ENCODE data around the gene POU6F2. TPM values are rescaled to one million over a fixed set of nuclear protein-coding genes. Genes with fewer than 3 reads are reported as not detected.

The POU6F2 gene
- total and polyA plus RNA-seq, 2 experiments from 2014 or later = 7.2 to 7.3 TPM

DNA sequence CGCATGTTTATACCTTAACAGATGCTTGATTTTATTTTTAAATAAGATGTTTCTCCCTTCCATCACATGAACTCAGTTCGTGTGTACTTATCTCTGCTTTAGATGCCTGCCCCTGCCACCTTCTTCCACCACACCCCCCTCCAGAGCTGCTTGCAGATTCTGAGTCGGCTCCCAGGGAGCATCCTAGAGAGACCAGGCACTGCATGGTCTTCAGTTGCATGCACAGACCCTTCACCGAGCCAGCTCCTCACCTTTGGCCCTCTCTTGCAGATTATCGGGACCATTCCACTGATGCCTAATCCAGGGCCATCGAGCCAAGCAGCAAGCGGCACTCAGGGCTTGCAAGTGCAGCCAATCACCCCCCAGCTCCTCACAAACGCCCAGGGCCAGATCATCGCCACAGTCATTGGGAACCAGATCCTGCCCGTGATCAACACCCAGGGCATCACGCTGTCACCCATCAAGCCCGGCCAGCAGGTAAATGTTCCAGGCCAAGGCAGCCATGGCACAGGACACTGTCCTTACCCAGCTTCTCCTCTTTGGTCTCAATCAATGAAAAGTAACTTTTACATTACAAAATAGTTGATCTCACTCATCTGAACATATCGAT, 455.2 kb downstream of the POU6F2 start:
- H3K79me2 ChIP-seq (replicated peaks; ENCODE audit: insufficient read depth) = no peaks in the 10 kb centered on the region
- Mint-ChIP-seq H3K9me3 (no peaks in the 10 kb centered on the region; the same call in 2 of the 3 replicates), H3K4me3 (no peak overlapping the region), H3K36me3 (ENCODE audit: low read depth) (no peaks in the 10 kb centered on the region), H3K27me3 (ENCODE audit: insufficient read depth, low read depth, poor library complexity) (no peaks in the 10 kb centered on the region), H3K27ac (no peak overlapping the region), H3K4me1 (peaks cover 23% of the 10 kb centered on the region)
- H3K9me2 ChIP-seq (ENCODE audit: insufficient read depth) = no peaks in the 10 kb centered on the region
- H4K20me1 ChIP-seq (replicated peaks; ENCODE audit: insufficient read depth) = no peaks in the 10 kb centered on the region
- no peak overlapping the region for H3K27ac ChIP-seq (ENCODE audit: low read depth)
- H3K4me2 ChIP-seq = 0 out of 2 replicates have a peak overlapping the region, but pooled peaks have one; percentile 43
- no peaks in the 10 kb centered on the region for H3K27me3 ChIP-seq (ENCODE audit: insufficient read depth)
- TF ChIP-seq, protein P1, sequence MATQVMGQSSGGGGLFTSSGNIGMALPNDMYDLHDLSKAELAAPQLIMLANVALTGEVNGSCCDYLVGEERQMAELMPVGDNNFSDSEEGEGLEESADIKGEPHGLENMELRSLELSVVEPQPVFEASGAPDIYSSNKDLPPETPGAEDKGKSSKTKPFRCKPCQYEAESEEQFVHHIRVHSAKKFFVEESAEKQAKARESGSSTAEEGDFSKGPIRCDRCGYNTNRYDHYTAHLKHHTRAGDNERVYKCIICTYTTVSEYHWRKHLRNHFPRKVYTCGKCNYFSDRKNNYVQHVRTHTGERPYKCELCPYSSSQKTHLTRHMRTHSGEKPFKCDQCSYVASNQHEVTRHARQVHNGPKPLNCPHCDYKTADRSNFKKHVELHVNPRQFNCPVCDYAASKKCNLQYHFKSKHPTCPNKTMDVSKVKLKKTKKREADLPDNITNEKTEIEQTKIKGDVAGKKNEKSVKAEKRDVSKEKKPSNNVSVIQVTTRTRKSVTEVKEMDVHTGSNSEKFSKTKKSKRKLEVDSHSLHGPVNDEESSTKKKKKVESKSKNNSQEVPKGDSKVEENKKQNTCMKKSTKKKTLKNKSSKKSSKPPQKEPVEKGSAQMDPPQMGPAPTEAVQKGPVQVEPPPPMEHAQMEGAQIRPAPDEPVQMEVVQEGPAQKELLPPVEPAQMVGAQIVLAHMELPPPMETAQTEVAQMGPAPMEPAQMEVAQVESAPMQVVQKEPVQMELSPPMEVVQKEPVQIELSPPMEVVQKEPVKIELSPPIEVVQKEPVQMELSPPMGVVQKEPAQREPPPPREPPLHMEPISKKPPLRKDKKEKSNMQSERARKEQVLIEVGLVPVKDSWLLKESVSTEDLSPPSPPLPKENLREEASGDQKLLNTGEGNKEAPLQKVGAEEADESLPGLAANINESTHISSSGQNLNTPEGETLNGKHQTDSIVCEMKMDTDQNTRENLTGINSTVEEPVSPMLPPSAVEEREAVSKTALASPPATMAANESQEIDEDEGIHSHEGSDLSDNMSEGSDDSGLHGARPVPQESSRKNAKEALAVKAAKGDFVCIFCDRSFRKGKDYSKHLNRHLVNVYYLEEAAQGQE (IDR thresholded peaks at IDR 0.05; ENCODE audit: unreplicated experiment) = no peak
- TF ChIP-seq ZNF114 (CRISPR knock-in tag; IDR thresholded peaks at IDR 0.05) (no peak), JUNB (IDR thresholded peaks at IDR 0.05; ENCODE audit: unreplicated experiment) (no peak), EZH2 (IDR thresholded peaks at IDR 0.05; ENCODE audit: low read depth, unreplicated experiment) (no peak), CREB1 (CRISPR knock-in tag; IDR thresholded peaks at IDR 0.05; ENCODE audit: low read depth) (no peak), NANOG (IDR thresholded peaks at IDR 0.05; ENCODE audit: borderline replicate concordance) (no peak), STAT1 (IDR thresholded peaks at IDR 0.05; ENCODE audit: unreplicated experiment) (no peak), ZNF331 (CRISPR knock-in tag; IDR thresholded peaks at IDR 0.05; ENCODE audit: low read depth) (no peak), POLR2AphosphoS5 (IDR thresholded peaks at IDR 0.05; ENCODE audit: low read depth) (no peak), EZH2phosphoT487 (IDR thresholded peaks at IDR 0.05; ENCODE audit: unreplicated experiment) (no peak)
- TF ChIP-seq, protein P2, sequence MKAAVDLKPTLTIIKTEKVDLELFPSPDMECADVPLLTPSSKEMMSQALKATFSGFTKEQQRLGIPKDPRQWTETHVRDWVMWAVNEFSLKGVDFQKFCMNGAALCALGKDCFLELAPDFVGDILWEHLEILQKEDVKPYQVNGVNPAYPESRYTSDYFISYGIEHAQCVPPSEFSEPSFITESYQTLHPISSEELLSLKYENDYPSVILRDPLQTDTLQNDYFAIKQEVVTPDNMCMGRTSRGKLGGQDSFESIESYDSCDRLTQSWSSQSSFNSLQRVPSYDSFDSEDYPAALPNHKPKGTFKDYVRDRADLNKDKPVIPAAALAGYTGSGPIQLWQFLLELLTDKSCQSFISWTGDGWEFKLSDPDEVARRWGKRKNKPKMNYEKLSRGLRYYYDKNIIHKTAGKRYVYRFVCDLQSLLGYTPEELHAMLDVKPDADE (IDR thresholded peaks at IDR 0.05) = no peak
- TF ChIP-seq, protein P3, sequence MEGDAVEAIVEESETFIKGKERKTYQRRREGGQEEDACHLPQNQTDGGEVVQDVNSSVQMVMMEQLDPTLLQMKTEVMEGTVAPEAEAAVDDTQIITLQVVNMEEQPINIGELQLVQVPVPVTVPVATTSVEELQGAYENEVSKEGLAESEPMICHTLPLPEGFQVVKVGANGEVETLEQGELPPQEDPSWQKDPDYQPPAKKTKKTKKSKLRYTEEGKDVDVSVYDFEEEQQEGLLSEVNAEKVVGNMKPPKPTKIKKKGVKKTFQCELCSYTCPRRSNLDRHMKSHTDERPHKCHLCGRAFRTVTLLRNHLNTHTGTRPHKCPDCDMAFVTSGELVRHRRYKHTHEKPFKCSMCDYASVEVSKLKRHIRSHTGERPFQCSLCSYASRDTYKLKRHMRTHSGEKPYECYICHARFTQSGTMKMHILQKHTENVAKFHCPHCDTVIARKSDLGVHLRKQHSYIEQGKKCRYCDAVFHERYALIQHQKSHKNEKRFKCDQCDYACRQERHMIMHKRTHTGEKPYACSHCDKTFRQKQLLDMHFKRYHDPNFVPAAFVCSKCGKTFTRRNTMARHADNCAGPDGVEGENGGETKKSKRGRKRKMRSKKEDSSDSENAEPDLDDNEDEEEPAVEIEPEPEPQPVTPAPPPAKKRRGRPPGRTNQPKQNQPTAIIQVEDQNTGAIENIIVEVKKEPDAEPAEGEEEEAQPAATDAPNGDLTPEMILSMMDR (conservative IDR thresholded peaks at IDR 0.05; ENCODE audit: low read depth in 2 of 2) = no peak
- TF ChIP-seq, protein P4, sequence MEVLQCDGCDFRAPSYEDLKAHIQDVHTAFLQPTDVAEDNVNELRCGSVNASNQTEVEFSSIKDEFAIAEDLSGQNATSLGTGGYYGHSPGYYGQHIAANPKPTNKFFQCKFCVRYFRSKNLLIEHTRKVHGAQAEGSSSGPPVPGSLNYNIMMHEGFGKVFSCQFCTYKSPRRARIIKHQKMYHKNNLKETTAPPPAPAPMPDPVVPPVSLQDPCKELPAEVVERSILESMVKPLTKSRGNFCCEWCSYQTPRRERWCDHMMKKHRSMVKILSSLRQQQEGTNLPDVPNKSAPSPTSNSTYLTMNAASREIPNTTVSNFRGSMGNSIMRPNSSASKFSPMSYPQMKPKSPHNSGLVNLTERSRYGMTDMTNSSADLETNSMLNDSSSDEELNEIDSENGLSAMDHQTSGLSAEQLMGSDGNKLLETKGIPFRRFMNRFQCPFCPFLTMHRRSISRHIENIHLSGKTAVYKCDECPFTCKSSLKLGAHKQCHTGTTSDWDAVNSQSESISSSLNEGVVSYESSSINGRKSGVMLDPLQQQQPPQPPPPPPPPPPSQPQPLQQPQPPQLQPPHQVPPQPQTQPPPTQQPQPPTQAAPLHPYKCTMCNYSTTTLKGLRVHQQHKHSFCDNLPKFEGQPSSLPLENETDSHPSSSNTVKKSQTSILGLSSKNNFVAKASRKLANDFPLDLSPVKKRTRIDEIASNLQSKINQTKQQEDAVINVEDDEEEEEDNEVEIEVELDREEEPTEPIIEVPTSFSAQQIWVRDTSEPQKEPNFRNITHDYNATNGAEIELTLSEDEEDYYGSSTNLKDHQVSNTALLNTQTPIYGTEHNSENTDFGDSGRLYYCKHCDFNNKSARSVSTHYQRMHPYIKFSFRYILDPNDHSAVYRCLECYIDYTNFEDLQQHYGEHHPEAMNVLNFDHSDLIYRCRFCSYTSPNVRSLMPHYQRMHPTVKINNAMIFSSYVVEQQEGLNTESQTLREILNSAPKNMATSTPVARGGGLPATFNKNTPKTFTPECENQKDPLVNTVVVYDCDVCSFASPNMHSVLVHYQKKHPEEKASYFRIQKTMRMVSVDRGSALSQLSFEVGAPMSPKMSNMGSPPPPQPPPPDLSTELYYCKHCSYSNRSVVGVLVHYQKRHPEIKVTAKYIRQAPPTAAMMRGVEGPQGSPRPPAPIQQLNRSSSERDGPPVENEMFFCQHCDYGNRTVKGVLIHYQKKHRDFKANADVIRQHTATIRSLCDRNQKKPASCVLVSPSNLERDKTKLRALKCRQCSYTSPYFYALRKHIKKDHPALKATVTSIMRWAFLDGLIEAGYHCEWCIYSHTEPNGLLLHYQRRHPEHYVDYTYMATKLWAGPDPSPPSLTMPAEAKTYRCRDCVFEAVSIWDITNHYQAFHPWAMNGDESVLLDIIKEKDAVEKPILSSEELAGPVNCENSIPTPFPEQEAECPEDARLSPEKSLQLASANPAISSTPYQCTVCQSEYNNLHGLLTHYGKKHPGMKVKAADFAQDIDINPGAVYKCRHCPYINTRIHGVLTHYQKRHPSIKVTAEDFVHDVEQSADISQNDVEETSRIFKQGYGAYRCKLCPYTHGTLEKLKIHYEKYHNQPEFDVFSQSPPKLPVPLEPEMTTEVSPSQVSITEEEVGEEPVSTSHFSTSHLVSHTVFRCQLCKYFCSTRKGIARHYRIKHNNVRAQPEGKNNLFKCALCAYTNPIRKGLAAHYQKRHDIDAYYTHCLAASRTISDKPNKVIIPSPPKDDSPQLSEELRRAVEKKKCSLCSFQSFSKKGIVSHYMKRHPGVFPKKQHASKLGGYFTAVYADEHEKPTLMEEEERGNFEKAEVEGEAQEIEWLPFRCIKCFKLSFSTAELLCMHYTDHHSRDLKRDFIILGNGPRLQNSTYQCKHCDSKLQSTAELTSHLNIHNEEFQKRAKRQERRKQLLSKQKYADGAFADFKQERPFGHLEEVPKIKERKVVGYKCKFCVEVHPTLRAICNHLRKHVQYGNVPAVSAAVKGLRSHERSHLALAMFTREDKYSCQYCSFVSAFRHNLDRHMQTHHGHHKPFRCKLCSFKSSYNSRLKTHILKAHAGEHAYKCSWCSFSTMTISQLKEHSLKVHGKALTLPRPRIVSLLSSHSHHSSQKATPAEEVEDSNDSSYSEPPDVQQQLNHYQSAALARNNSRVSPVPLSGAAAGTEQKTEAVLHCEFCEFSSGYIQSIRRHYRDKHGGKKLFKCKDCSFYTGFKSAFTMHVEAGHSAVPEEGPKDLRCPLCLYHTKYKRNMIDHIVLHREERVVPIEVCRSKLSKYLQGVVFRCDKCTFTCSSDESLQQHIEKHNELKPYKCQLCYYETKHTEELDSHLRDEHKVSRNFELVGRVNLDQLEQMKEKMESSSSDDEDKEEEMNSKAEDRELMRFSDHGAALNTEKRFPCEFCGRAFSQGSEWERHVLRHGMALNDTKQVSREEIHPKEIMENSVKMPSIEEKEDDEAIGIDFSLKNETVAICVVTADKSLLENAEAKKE (CRISPR knock-in tag; IDR thresholded peaks at IDR 0.05) = no peak
- peak overlapping the region; percentile 56; the same call in 1 of the 2 replicates for H2AFZ ChIP-seq
- H3K4me1 ChIP-seq (ENCODE audit: insufficient read depth) = peaks cover 11% of the 10 kb centered on the region
- no peak overlapping the region for H3K4me3 ChIP-seq
- H3K36me3 ChIP-seq (ENCODE audit: insufficient read depth) = no peaks in the 10 kb centered on the region
- DNase-seq (ENCODE audit: low spot score) (no peak), ATAC-seq (peak; percentile 48)
- H3F3A ChIP-seq (replicated peaks; ENCODE audit: low read depth) = no peaks in the 10 kb centered on the region

Measured in GM23338 (cell line).